HG03060 (cell line): ENCODE measurements around the gene TMEM238L.

ENCODE experiments used
- ATAC-seq: cut with Tn5 transposase; IDR thresholded peaks from one replicate; pipeline ENCODE4 v1.9.1; 2021; ENCODE audit warnings: low read depth, moderate number of reproducible peaks; ENCODE audit not compliant: unreplicated experiment

Gene TMEM238L

DNA sequence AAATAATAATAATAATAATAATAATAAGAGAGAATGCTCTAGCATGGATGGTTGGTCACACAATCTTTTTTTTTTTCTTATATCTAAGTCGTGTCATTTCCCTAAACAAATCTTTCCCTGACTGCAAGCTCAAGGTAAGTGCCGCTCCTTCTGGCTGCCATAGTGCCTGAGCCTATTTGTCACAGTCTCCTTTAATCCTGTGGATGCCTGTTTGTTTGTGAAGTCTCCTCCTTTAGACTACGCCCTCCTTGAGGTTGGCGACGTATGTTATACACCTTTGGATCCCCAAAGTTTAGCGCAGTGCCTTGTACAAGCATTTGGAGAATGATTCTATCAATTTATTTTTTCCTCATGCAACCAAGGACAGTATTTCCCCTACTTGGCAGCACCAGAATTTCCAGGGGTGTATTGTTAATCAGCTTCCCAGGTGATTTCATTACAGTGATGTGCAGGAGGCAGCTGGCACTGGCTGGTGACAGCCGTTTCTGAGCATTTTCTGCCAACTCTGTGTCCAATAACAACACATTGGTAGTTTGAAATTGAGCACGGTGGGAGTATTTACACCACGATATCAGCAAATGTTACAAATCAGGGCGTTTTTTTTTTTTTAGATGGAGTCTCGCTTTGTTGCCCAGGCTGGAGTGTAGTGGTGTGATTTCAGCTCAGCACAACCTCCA is 26.6 kb downstream of the TMEM238L start:
- no peak for ATAC-seq

GRCh38 chr17:10776381-10776780 is 27.5 kb downstream of the TMEM238L start:
- no peak for ATAC-seq

GRCh38 chr17:10775740-10776356 is 28.1 kb downstream of the TMEM238L start:
- ATAC-seq: no peak

DNA sequence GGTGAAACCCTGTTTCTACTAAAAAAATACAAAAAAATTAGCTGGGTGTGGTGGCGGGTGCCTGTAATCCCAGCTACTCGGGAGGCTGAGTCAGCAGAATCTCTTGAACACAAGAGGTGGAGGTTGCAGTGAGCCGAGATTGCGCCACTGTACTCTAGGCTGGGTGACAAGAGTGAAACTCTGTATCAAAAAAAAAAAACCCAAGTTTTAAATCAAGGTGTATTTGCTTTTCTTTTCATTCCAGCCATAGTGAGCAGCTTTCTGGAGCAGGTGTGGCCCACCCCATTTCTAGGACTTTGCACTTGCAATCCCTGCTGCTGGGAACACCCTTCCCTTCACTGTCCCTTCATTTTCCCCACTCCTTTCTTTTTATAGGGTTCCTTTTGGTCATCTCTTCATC is 28.8 kb downstream of the TMEM238L start:
- ATAC-seq: no peak

GRCh38 chr17:10773391-10773790 is 30.5 kb downstream of the TMEM238L start:
- no peak for ATAC-seq

DNA sequence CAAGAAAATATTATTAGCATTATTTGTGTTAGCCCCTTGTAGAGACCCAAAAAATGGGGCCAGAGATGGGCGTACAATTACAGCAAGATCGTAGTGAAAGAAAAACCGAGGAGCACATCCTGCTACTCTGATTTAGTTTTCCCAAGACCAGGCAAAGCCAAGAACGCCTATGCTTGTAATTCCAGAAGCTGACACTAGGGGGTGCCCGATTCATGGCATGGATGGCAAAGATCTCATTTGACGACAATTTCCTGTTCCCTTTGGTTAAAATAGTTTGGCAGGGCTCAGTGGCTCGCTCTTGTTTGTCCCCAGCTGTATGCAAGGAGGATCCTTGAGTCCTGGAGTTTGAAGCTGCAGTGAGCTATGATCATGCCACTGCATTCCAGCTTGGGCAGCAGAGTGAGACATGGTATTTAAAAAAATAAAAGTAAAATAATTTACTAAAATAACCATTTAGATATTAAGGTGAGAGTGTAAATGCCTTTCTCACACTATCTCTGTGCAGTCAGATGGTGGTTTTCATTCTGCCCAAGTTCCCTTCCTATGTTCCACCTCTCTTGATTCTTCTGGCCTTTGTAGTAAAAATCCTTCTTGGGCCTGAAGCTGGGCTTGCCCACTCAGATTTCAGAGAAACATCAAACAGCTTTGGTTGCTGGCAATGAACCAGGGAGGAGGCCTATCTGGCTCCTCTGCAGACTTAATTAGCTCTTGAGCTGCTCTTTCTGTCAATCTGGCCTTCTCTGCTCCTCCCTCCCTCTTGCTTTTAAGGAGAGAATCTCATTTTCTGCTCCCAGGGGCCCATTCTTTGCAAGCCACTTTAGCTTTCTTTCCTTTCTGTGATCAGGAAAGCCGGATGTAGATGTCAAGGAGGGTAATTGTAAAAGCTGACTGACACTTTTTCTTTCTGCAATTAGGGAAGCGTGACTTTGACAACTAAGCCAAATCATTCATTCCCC is 31.2 kb downstream of the TMEM238L start:
- no peak for ATAC-seq

DNA sequence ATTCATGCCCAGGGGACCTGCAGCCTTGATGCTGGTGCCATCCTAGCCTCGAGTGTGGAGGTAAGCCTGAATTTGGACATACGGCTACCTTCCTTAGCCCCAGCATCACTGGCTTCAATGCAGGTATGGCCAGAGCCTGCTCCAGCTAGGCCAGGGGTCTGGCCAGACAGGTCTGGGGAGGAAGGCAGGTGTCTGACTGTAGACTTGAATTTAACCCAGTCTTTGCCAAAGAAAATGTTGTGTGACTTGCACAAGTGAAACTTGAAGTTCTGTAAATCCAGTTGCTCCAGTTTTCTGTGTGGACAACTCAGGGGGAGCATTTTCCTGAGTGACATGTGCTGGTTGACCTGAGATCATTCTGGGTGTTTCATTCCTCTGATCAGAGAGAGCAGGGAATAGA is 32.8 kb downstream of the TMEM238L start:
- ATAC-seq: no peak

GRCh38 chr17:10769840-10770239 is 34.1 kb downstream of the TMEM238L start:
- ATAC-seq: no peak

- no peak for ATAC-seq
Observed at GRCh38 chr17:10768750-10769251, 35.1 kb downstream of the TMEM238L start.

DNA sequence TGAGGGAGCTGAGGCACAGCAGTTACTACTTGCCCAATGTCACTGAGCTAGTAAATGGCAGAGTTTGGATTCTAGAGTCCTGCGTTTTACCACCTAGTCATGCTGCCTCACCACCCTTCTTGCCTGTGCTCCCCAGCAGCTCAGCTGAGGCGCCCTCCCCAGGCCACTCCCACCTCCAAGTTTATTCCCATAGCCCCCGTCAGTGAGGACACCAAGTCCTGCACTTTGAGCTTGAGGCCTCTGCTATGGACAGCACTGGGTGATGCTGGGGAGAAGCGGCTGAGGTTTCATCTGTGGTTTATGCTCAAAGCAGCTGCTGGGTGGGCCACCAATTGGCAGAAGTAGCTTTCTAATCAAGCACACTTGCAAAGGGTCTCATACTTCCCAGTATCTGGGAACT is 36.7 kb downstream of the TMEM238L start:
- ATAC-seq: no peak

- ATAC-seq: no peak
Observed at GRCh38 chr17:10762037-10762436, 41.9 kb downstream of the TMEM238L start.

DNA sequence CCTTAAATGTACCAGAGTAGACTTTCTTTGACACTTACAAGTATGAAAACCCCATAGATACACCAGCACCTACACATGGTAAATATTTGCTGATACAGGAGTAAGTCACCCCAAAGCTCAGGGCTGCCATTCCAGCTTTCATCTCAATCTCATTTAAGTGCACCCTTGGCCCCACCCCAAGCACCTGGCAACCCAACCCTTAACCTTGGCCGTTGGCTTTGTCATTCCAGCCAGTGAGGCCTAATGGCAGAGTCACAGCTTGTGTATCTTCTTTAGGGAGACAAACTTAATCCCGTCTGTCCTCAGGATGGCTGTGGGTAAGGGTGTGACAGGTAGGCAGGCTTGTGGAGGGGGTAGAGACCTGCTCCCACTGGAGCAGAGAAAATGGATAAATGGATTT is 42.6 kb downstream of the TMEM238L start:
- no peak for ATAC-seq

GRCh38 chr17:10758062-10758461 is 45.8 kb downstream of the TMEM238L start:
- ATAC-seq: no peak

DNA sequence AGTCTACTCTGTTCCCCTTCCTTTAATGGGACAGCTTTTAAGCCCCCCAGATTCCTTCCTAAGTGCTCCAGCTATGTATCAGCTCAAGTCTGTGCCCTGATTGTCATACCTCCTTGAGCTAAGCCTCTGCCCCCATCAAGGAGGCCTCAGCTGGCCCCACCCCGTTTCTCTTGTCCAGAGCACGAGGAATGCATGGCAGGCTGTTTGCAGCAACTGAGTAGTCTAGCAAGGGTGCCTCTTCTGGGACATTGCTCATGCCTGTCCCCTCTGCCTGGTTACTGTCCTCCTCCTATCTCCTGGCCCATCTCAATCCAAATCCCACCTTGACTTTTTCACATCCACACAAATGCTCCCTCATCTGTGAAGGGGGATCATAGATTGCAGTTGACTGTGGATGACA is 46.3 kb downstream of the TMEM238L start:
- no peak for ATAC-seq

- ATAC-seq: no peak
Observed at GRCh38 chr17:10757067-10757466, 46.8 kb downstream of the TMEM238L start.

DNA sequence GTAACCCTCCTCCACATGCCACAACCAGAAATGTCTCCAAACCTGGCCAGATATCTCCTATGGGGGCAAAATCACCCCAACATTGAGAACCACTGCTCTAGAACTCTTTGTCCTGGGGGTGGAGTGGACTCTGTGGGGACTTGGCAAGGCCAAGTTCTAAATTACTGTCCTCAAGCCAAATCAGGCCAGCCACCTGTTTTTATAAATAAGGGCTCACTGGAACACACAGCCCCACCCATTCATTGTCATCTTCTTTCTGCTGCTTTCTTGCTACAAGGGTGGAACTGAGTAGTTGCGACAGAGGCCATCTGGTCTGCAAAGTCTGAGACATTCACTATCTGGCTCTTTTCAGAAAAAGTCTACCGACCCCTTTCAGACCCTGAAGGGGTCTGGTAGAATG is 47.3 kb downstream of the TMEM238L start:
- no peak for ATAC-seq

DNA sequence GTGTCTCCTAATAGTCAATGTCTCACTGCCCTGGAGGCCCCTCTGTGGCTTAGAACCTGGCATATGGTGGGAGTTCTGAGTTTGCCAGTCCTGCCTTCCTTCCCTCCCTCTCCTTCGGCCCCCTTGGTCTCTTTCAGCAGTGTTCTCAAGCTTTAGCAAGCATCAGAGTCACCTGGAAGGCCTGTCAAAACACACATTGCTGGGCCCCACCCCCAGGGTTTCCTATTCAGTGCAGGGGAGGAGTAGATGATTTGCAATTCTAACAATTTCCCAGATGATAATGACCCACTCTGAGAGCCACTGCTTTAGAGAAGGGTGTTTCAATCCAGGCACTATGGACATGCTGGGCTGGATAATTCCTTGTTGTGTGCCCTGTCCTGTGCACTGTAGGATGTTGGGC is 47.7 kb downstream of the TMEM238L start:
- ATAC-seq: no peak

DNA sequence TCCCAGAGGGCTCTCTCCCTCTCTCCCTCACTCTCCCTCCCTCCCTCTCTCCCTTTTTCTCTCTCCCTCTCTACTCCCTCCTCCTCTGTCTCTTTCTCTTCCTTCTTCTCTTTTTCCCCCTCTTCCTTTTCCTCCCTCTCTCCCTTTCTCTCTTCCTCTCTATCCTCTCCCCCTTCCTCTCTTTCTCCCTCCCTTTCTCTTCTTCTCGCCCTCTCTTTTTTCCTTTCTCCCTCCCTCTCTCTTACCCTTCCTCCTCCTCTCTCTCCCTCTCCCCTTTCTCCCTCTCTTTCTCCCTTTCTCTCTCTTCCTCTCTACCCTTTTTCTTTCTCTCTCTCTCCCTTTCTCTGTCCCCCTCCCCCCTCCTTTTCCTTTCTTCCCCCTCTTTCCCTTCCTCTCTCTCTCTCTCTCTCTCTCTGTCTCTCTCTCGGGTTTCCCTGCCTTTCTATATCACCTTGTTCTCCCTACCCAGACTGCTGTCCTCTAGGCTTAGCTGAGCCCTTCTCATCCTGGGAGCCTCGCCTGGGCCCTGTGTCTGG is 48.2 kb downstream of the TMEM238L start:
- no peak for ATAC-seq

GRCh38 chr17:10754861-10755591 is 48.9 kb downstream of the TMEM238L start:
- no peak for ATAC-seq

- no peak for ATAC-seq
Observed at GRCh38 chr17:10754109-10754508, 49.8 kb downstream of the TMEM238L start.
